Neural crest cell (in vitro differentiated cells): ENCODE measurements around the gene MRPS2. TPM values are rescaled to one million over a fixed set of nuclear protein-coding genes. Genes with fewer than 3 reads are reported as not detected.
A peak's percentile ranks its signal among the peaks of the same experiment; 100 is the strongest.

Source experiments
- DNase-seq: peaks from one replicate; pipeline ENCODE4 v3.0.0; 2021; ENCODE audit warnings: low read depth, mixed read lengths, low spot score
- H3K27ac Mint-ChIP-seq: one replicate; pipeline ENCODE4 v1.8.0; 2021; ENCODE audit warnings: mild to moderate bottlenecking, mixed read lengths; ENCODE audit not compliant: unreplicated experiment
- H3K27me3 Mint-ChIP-seq: 2 replicates; pipeline ENCODE4 v1.8.0; 2021; ENCODE audit warnings: low read depth, mild to moderate bottlenecking, mixed read lengths
- H3K36me3 Mint-ChIP-seq: 2 replicates; pipeline ENCODE4 v1.8.0; 2021; ENCODE audit warnings: low read depth, mild to moderate bottlenecking, mixed read lengths
- H3K4me1 Mint-ChIP-seq: 2 replicates; pipeline ENCODE4 v1.8.0; 2021; ENCODE audit warnings: mixed read lengths
- H3K4me3 Mint-ChIP-seq: one replicate; pipeline ENCODE4 v1.8.0; 2021; ENCODE audit warnings: mild to moderate bottlenecking, mixed read lengths
- H3K9me3 Mint-ChIP-seq: 2 replicates; pipeline ENCODE4 v1.8.0; 2021; ENCODE audit warnings: mixed read lengths
- total RNA-seq: library from RNA; stranded (reverse); gene quantifications from 2 replicates; pipeline ENCODE4 v1.2.1, GENCODE V29; 2021
- TF ChIP-seq, protein P1 (sequence below): fragments of 200-600 bp; sonication (generic); conservative IDR thresholded peaks from 2 replicates; pipeline ENCODE4 v1.5.0; 2021; ENCODE audit warnings: antibody characterized with exemption, mild to moderate bottlenecking

Gene MRPS2
- total RNA-seq, 1 donor from 2014 or later, result 60.6 TPM

DNA sequence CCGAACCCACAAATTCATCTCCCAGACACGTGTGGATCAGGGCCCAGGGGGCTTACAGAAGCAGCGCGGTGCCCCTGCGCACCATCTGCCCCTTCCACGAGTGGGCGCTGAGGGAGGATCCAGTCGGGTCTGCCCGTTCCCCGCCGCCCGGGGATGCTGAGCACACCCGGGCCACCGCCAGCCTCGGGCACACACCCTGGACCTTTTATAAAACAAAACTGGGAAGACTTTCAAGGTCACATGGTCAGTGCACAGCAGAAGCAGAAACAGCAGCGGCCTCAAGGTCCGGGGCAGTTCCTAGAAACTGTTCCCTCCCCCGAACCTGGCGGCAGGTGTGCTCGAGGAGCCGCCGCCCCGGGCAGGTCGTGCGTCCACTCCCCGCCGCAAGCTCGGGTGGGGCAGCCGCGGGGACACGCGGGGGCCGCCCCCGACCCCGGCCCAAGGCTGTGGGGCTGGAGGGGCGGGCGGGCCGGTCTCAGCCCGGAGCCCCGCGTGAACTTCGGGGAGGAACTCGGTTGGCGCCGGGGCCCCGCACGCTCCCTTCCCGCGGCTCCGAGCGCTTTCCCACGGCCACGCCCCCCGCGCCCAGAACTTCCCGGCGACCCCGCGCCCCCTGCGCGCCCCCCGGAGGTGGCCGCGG, 21.5 kb upstream of the MRPS2 start:
- no peaks in the 10 kb centered on the region for H3K27me3 Mint-ChIP-seq
- peak overlapping the region; percentile 93 for H3K4me3 Mint-ChIP-seq
- H3K27ac Mint-ChIP-seq, result no peak overlapping the region
- peaks cover 22% of the 10 kb centered on the region for H3K4me1 Mint-ChIP-seq
- DNase-seq, result peak; percentile 23
- H3K9me3 Mint-ChIP-seq, result no peaks in the 10 kb centered on the region
- TF ChIP-seq, protein P1, sequence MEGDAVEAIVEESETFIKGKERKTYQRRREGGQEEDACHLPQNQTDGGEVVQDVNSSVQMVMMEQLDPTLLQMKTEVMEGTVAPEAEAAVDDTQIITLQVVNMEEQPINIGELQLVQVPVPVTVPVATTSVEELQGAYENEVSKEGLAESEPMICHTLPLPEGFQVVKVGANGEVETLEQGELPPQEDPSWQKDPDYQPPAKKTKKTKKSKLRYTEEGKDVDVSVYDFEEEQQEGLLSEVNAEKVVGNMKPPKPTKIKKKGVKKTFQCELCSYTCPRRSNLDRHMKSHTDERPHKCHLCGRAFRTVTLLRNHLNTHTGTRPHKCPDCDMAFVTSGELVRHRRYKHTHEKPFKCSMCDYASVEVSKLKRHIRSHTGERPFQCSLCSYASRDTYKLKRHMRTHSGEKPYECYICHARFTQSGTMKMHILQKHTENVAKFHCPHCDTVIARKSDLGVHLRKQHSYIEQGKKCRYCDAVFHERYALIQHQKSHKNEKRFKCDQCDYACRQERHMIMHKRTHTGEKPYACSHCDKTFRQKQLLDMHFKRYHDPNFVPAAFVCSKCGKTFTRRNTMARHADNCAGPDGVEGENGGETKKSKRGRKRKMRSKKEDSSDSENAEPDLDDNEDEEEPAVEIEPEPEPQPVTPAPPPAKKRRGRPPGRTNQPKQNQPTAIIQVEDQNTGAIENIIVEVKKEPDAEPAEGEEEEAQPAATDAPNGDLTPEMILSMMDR, result peak; percentile 42
- H3K36me3 Mint-ChIP-seq, result no peaks in the 10 kb centered on the region

DNA sequence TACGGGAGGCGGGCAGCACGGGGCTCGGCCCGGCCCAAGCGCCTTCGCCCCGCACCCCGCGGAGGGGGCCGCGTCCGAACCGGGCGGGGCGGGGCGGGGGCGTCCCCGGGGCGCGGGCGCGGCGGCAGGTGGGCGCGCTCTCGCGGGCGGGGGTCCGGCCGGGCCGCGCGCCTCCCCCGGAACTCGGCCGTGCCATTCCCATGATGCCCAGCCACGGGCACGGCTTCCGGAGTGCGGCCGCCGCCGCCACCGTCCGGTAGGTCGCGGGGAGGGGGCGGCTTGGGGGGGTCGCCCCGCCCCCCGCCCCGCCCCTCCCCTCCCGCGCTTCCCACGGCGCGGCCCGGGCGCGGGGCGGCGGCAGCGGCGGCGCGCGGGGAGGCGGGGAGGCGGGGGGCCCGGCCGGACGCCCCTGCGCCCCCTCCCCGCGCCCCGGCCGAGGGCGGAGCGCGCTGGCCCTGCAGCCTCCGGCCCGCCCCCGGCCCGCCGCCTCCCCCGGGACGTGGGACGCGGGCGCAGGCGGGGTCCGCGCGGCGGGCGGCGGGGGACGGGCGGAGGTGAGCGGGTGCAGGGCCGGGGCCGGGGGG, 20.9 kb upstream of the MRPS2 start, which contains the start of gene PPP1R26:
Gene PPP1R26, plus strand, starts transcription at position 314 of the 584 bp plus-strand sequence. CDS start 4,729 bp downstream, outside the sequence.
- Mint-ChIP-seq H3K4me3 (peak within 1 kb of the TSS; percentile 93), H3K9me3 (no peaks in the 10 kb centered on the region), H3K27ac (no peak within 1 kb of the TSS), H3K4me1 (peaks cover 22% of the 10 kb centered on the region), H3K27me3 (no peaks in the 10 kb centered on the region), H3K36me3 (no peaks in the 10 kb centered on the region)
- peak; percentile 30 for DNase-seq
- TF ChIP-seq, protein P1, result no peak

DNA sequence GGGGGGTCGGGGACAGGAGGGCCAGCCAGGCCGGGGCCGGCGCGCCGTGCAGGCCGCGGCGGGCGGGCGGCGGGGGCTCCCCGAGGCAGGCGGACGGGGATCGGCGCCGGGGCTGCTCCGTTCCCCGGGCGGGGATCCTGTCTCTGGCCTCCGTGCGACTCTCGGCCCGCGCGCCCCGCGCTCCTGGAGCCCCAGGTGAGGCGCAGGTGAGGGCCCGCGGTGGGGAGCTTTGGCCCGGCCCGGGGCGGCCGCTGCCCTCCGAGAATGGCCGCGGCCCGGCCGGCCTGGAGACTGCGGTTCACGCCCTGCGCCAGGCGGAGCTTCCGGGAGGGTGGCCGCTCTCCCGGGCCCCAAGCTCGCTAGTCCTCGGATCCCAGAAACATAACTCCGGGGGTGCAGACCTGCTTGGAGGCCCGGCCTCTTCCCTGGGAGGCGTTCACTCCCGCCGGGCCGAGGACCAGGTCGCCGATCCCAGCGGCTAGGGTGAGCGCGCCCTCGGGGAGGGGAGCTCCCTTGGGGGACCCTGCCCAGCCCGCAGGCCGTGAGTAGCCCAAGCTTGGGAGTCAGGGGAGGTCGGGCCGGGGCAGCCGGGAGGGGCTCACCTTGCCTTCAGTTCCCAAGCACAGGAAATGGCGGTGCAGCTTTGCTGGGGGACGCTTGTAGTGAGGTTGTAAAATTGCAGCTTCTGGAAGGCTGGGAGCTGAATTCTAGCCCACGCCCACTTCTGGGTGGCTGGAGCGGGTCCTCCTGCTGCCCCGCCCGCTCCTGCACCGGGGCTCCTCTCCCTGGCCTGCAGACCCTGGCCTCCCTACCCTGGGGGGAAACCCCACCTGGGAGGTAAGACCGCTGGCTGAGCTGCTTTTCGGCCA, 20.2 kb upstream of the MRPS2 start:
- peak; percentile 15 for DNase-seq
- H3K36me3 Mint-ChIP-seq, result no peaks in the 10 kb centered on the region
- peak overlapping the region; percentile 86 for H3K4me3 Mint-ChIP-seq
- H3K27me3 Mint-ChIP-seq, result no peaks in the 10 kb centered on the region
- H3K4me1 Mint-ChIP-seq, result peaks cover 22% of the 10 kb centered on the region
- H3K27ac Mint-ChIP-seq, result no peak overlapping the region
- no peaks in the 10 kb centered on the region for H3K9me3 Mint-ChIP-seq
- TF ChIP-seq, protein P1, result no peak

DNA sequence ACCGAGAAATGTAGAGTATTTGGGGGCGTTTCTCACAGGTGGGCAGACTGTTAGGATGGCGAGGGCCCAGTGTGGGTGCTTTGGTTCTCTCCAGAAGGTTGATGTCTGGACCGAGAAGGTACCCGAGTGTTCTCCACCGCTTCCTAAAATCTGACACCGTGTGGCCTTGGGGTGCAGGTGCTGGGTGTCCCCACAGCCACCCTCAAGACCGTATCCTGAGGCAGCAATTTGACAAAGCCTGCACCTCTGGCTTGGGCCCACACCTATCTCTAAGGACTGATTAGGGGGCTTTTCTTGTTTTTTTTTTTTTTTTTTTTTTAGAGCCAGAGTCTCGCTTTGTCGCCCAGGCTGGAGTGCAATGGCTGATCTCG, 19.6 kb upstream of the MRPS2 start:
- peak overlapping the region; percentile 86 for H3K4me3 Mint-ChIP-seq
- TF ChIP-seq, protein P1, result no peak
- H3K27ac Mint-ChIP-seq, result no peak overlapping the region
- H3K9me3 Mint-ChIP-seq, result no peaks in the 10 kb centered on the region
- DNase-seq, result no peak
- H3K36me3 Mint-ChIP-seq, result no peaks in the 10 kb centered on the region
- H3K27me3 Mint-ChIP-seq, result no peaks in the 10 kb centered on the region
- peaks cover 19% of the 10 kb centered on the region for H3K4me1 Mint-ChIP-seq

DNA sequence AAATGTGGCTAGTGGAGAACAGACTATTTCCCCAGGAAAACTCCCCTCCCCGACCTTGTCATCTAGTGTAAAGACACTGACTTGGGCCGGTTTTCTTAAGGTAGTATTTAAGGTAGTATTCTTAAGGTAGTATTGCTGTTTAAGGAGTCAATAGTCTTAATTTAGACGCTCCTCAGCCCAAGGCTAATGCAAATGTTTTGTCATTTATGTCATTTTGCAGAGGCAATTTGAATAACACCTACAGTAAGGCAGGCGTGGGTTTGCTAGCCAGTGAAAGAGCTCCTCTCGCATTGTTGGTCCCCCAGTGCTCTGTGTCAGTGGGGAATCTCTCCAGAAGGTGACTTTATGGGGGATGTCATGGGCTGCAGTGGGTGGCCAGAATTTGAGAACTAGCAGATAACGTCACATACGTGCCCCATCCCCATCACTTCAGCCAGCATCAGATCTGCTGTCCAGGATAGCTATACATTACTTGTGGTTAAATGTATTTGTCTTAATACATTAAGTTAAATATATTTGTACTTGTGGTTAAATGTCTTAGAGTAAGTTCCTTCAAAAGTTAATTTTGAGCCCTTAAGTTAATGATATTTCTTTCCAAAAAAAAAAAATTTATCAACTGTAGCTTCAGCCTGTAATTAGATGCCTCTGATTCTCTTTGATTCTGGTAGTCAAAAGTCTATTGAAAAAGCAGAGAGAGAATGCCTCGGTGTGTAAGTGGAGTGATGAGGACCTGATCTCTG, 18.3 kb upstream of the MRPS2 start:
- peaks cover 19% of the 10 kb centered on the region for H3K4me1 Mint-ChIP-seq
- TF ChIP-seq, protein P1, result no peak
- H3K4me3 Mint-ChIP-seq, result peak overlapping the region; percentile 86
- DNase-seq, result no peak
- no peaks in the 10 kb centered on the region for H3K36me3 Mint-ChIP-seq
- no peaks in the 10 kb centered on the region for H3K9me3 Mint-ChIP-seq
- no peaks in the 10 kb centered on the region for H3K27me3 Mint-ChIP-seq
- no peak overlapping the region for H3K27ac Mint-ChIP-seq
